ENCODE data around the gene FAM20C.
"Not testable (repeated sequence)": the region's sequence is repeated elsewhere in the genome, so short reads cannot be mapped to it uniquely, and the experiment has no call there.

Gene FAM20C

GRCh38 chr7:289209-289755 lies 96.9 kb downstream of the FAM20C start:
- no peak for DNase-seq

DNA sequence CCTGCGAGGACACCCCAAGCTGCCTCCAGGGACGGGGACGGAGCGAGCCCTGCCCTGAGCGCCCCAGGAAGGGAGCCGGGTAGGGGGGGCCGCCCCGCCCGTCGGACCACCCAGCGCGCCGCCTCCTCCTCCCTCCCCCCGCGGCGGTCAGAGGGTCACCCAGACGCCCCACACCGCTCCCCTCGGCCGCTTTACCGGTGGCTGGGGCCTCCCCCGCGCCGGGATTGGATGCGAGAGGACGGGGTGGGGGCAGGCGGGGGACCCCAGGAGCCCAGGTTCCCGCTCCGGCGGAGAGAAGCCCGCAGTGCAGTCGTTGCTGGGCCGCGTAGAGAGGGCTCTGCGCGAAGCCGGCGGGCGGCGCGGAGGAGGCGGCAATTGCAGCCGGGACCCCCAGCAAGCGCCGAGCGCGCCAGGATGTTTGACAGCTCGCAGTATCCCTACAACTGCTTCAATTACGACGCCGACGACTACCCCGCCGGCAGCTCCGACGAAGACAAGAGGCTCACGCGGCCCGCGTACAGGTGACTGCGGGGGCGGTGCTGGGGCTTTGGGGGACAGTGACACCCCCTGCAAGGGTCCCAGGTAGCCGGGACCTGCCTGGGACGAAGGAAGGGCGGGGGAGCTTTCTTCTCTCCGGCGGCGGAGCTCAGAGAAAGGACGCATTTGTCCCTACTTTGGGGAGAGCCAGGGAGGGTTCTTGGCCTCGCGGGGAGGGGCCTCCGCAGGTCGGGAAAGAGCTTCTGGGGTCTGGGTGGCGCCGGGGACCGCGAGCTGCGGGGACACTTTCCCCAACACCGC lies 97.6 kb downstream of the FAM20C start, which contains the start of gene FOXL3:
FOXL3 (plus strand) TSS at position 415 of the 798 bp plus-strand sequence; CDS start at position 415, 0 bp downstream.
- no peak for DNase-seq

- DNase-seq: no peak
Observed at GRCh38 chr7:290554-291372, 98.4 kb downstream of the FAM20C start.

- no peak for DNase-seq
Observed at GRCh38 chr7:291373-292092, 99.2 kb downstream of the FAM20C start.

DNA sequence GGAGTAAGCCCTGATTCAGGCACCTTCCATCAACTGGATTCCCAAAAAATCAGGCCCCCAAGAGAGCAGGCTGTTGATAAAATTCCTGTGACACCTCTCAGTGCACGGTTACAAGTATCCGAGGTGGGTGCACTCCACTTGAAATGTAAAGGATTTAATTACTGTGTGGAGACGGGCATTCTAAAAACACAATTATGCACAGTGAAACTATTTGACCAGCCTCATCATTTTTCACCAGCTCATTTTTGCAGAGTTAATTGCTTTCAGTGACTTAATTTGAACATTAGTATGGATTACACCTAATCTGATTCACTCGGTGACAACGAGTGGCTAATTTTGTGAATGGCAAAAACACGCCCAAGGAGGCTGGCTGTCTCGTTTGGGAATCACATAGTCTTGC lies 99.9 kb downstream of the FAM20C start:
- DNase-seq: no peak

DNA sequence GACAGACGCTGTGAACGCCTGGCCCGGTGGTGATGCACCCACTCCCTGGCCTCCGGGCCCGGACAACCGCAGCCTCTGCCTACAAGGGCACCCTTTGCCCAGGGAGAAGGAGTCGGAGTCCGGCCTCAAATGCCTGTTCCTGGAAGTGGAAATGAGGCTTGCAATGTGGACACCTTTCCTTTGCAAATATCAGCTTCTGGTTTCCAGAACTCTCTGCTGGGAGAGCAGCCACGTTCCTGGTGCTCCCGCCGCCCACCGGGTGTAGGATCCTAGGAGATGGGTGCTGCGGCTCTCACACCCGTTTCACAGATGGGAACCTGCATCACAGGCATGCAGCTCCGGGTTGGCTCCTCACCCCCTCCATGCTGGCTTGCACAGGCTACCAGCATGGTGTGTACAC lies 100.5 kb downstream of the FAM20C start:
- no peak for DNase-seq

DNA sequence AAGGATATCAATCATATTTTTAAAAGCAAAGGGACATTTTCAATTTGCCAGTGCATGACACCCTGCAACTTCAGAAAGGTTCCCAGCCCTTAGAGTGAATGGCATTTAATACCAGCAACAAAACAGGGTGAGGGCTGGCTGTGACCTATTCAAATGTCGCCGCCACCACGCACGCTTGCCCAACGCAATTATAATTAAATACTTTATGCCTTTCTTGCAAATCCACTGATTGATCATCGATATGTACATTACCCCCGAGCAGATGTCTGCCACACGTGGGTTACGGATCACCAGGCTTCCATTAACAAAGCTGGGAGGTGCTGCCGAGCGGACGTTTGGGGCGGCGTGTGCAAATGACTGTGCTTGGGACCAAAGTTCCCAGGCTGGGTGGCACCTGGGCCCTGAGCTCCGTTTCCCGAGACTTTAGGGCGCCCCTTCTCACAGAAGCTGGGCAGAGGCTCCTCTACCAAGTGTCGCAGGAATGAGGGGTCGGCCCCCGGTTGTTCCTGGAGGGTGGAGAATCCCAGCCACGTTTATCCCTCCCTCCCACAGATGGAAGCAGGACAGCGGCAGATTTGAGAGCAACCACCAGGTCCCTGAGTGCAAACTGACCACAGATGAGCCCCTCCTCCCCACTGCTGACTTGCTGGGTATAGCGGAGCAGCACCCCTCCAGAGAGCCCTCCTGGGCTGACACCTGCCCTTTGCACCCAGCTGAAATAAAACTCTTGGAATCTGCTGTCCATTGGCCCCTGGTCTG lies 101.5 kb downstream of the FAM20C start:
- DNase-seq: no peak

- DNase-seq: no peak
Observed at GRCh38 chr7:294440-295154, 102.2 kb downstream of the FAM20C start.

DNA sequence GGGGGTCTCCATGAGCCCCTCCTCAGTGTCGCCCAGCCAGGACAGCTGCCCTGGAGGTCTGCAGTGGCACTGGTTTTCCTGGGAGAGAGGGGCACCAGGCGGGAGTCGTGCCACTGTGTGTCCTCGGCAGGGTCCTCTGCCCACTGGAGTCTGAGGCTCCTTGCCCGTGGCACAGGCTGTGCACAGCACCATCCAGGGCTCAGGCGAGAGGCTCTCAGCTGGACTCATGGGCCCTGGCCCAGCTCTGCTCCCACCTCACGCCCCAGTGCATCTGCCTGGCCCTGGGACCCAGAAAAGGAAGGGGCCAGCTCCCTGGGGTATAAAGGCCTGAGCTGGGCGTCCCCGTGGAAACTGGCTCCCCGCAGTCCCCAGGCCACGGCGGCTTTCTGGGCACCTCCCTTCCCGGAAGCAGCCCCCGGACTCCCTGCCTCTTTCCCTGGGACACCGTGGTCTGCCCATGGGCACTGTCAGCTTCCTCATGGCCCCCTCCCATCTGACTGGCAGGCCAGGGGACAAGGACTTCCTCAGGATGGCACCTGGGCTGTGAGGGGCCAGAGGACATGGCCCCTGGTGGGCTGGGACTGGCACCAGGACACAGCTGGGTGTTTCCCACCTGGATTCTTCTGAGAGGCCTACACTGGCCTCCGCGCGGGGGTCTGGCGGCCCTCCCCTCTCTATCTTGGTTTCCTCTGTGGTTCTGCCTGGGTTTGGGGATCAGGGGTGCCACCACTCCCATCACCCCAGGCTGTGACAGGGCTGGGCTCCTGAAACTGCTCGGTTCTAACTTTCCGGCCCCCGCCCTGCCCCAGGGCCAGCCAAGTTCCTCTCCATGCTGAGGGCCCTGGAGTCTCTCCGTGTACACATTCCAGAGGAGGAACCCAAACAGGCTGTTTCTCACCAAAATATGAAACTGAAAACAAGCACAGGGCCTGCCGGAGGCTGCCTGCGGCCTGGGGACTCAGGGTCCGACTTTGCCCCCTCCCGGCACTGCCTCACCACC lies 103.1 kb downstream of the FAM20C start:
- DNase-seq: no peak

GRCh38 chr7:296373-296945 lies 104.1 kb downstream of the FAM20C start:
- DNase-seq: no peak

- DNase-seq: not testable (repeated sequence)
Observed at GRCh38 chr7:297141-297540, 104.8 kb downstream of the FAM20C start.

GRCh38 chr7:297611-298374 lies 105.4 kb downstream of the FAM20C start:
- no peak for DNase-seq

DNA sequence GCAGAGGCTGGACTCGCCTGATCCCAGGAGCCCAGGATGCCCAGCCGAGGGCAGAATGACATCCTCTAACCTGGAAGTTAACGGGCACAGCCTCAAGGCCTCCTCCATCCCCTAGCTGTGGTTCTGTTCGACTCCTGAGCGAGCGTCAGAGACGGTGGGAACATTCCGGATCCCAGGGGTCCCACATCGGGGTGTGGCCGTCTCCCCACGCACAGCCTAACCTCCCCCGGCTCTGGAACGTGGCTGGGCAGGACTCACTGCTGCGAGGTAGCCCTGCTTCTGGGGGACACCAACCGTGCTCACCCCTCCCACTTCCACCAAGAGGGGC lies 106.0 kb downstream of the FAM20C start:
- DNase-seq: no peak

DNA sequence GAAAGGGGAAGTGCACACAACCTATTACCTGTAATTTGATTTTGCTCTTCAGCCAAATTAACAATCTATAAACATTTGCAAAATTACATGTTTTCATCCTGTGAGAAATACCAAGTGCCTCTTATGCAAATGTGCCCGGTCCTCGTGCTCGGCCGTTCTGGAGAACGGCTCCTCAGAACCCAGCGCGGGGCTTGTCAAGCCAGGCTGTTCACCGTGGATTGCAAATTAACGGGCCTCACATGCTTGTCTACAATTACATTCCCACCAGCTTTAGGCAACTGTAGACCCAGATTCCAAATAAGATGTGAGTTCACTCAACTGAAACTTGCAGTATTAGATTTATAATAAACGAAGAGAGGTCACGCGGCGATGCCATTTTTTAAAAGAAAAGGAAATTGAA lies 106.4 kb downstream of the FAM20C start:
- DNase-seq: no peak

DNA sequence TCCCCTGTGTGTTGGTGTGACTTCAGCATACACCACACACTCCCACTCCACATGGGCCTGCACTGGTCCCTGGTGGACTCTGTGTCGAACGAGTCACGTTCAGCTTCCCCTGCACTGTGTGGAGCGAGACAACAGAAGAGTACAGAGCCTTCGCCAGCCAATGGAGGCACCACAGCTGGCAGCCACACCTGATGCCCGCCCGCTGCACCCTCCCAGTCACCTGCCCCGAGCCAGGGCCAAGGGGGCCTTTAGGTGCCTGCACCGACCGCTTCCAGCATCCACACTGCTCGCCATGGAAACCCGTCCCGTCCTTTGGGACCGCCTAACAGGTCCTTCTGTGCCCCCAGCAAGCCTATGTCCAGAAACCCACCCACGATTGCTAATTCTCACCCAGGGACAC lies 106.8 kb downstream of the FAM20C start:
- DNase-seq: no peak

GRCh38 chr7:299628-300027 lies 107.3 kb downstream of the FAM20C start:
- no peak for DNase-seq

DNA sequence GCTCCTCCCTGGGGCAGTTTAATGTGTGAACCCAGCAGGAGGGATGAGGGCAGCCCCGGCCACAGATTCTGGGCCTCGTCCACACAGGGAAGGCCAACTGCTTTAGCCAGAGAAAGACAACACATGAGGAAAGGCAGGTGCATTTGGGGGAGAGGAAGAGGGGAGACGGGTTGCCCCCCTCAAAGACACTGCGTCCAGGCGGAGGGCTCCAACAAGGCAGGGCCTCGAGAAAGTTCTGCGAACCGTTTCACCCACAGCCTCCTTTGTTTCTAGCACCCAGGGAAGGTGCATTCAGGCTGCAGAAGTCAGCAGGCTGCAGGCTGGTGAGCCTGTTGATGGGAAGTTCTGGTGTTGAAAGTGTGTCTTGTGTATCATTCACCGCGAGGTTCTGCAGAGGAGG lies 107.7 kb downstream of the FAM20C start:
- no peak for DNase-seq

Data from anterior cingulate cortex (tissue), 58 donors.